Daoy (cell line): Measurements from ENCODE around the gene SPO11. TPM values are rescaled to one million over a fixed set of nuclear protein-coding genes. Genes with fewer than 3 reads are reported as not detected.
A peak's percentile ranks its signal among the peaks of the same experiment; 100 is the strongest.

ENCODE experiments used
- DNase-seq: peaks from one replicate; pipeline ENCODE4 v3.0.0-alpha.2; 2015; ENCODE audit warnings: low read depth
- total RNA-seq: library from RNA; depleted of rRNA; stranded (reverse); fragments of >200 nt; shearing (Covaris generic); gene quantifications from 2 replicates; pipeline ENCODE4 v1.2.3, GENCODE V29; 2014; rRNA removed

Gene SPO11
- total RNA-seq, 1 experiment from 2014 or later: not detected

DNA sequence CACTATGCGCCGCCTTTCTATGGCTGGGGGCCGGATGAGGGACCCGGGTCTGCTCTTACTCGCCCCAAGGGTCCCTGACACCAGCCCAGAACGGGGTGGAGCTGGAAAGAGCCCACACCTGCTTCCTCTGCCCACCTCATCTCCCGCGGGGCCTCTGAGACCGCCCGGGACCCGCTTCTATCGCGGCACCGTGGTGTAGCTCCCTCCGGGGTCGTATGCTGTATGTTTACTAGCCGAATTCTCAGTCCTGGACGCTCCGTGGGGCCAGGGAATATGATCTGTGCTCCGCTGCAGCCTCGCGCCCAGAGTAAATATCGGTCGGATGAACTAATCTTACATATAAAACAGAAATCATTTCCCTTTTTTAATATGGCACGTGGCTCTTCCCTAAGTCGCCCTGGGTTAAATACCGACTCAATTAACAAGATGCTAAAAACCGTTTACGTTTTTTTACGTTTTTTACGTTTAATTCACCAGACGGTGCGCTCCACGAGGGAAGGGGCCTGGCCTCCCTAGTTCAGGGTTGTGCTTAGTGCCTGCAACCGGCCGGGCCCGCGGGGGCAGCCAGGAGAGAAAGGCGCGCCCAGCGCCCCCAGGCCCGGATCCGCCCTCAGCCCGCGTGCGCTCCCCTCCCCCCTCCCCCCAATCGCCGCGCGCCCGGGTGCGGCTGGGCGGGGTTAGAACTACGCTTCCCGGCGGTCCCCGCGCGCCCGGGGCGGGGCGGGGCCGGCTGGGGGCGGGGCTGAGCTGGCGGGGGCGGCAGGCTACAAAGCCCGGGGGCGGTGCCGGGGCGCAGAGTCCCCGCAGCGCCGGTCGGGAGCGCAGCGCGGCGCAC, 61.2 kb downstream of the SPO11 start, which contains the start of gene RBM38:
Gene RBM38, plus strand, starts transcription at position 793 of the 835 bp plus-strand sequence. CDS start 186 bp downstream, outside the sequence.
- peak; percentile 69 for DNase-seq

DNA sequence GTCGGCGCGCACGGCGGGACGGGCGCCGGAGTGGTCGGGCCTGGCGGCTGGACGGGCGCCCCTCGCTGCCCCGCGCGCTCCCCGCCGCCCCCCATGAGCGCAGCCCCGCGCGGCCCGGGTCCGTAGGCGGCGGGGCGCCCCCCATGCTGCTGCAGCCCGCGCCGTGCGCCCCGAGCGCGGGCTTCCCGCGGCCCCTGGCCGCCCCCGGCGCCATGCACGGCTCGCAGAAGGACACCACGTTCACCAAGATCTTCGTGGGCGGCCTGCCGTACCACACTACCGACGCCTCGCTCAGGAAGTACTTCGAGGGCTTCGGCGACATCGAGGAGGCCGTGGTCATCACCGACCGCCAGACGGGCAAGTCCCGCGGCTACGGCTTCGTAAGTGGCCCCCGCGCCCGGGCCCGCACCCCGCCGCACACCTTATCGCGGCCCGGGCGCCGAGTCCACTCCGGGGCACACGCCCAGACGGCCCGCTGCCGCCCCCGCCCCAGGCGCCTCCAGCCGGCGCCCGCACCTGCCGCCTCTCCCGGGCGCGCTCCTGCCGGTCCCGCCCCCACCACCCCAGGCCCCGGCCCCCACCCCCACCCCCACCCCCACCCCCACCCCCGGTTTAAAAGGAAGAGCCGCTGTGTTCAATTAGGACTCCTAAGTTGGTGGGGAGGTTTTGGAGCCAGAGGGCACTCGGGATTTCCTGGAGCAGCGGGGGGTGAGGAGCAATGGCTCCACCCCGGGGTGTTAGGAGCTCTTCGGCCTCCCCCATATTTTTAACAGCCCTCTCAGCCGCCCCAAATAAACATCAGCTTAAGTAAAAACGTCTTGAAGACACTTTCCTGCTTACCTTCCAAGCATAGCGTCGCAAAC, 62.1 kb downstream of the SPO11 start:
- no peak for DNase-seq

DNA sequence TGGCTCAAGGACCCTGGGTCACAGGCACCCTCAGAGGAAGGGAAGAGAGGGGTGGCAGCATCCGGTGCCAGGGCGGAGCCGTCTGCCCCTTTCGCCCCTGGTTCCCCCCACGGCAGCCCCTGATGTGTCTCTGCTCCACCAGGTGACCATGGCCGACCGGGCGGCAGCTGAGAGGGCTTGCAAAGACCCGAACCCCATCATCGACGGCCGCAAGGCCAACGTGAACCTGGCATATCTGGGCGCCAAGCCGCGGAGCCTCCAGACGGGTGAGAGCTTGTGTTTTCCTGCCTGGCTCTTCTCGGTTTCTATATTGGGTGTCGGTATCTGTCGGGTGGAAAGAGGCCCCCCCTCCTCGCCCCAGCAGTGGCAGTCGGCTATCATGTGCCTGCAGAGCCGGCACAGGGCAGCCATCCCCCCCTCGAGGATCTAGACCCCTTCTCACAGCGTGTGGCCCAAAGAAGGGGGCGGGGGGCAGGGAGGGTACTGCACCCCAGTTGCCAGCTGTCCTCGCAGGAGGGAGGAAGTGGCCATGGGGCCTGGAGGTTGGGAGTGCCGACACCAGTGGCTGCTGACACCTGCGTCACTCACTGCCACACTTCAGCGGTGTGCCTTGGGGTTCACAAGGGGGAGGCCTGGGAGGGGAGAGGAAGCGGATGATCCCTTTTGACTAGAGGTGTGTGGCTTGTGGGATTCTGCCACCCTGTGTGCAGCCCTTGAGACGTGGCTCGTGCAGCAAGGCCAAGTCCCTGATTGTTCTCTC, 63.1 kb downstream of the SPO11 start:
- no peak for DNase-seq

Other genes starting within 250 kb of the SPO11 start
- gene BMP7, start 63.2 kb upstream of the SPO11 start, total RNA-seq: 11.5 and 12.7 TPM in 2 replicates
- 58.7 and 62.1 TPM in 2 replicates for gene RAE1, start 21.5 kb downstream of the SPO11 start, total RNA-seq
- gene RBM38, start 61.6 kb downstream of the SPO11 start, total RNA-seq: 14.6 and 15.7 TPM in 2 replicates
- 0.06 TPM in 1 of 2 replicates, not detected in the other for gene CTCFL, start 195.3 kb downstream of the SPO11 start, total RNA-seq
- not detected in 2 replicates for gene PCK1, start 231.3 kb downstream of the SPO11 start, total RNA-seq